Measurements from ENCODE around the gene B4GALT3. TPM values are rescaled to one million over a fixed set of nuclear protein-coding genes. Genes with fewer than 3 reads are reported as not detected.

The B4GALT3 gene
- total and polyA plus RNA-seq, 8 donors = 14.8 to 35.6 (median 20.3) TPM

GRCh38 chr1:161215076-161215475 lies 37.8 kb upstream of the B4GALT3 start, which contains the start of gene FCER1G:
TSS of gene FCER1G (plus strand) at chr1:161215295. CDS start at chr1:161215322, 27 bp downstream.
- WGBS, 2 donors = 87 to 88% methylated on average over 10 of the region's 10 CpGs
- Histone ChIP-seq H3K27ac (peak within 1 kb of the TSS in 2 of 4 donors; percentile 20 to 47), H3K4me3 (peak within 1 kb of the TSS in 1 of 4 donors; percentile 12), H3K4me1 (no peaks in the 10 kb centered on the region), H3K27me3 (no peaks in the 10 kb centered on the region), H3K36me3 (peaks cover 4 to 46% (median 18%) of the 10 kb centered on the region in 3 donors), H3K9me3 (no peaks in the 10 kb centered on the region)
- DNase-seq = peak in 1 of 6 donors; percentile 59
- no peak for FAIRE-seq
- peak in 3 of 4 donors; percentile 33 to 59 (median 58) for ATAC-seq
- TF ChIP-seq CTCF (IDR thresholded peaks at IDR 0.05) = no peak
- intact Hi-C loops (cut with DNase I) = no loop called here

GRCh38 chr1:161214369-161214768 lies 37.1 kb upstream of the B4GALT3 start:
- peak in 1 of 4 donors; percentile 19 for ATAC-seq

GRCh38 chr1:161209790-161210409 lies 32.6 kb upstream of the B4GALT3 start:
- H3K36me3 ChIP-seq = peaks cover 4 to 63% (median 24%) of the 10 kb centered on the region in 3 donors
- H3K27ac ChIP-seq = no peak overlapping the region
- no peaks in the 10 kb centered on the region for H3K9me3 ChIP-seq
- no peak for FAIRE-seq
- 27 to 33% methylated on average over 11 of the region's 11 CpGs for WGBS, 2 donors
- peak; percentile 69 to 85 (median 79) for DNase-seq
- H3K27me3 ChIP-seq = no peaks in the 10 kb centered on the region
- TF ChIP-seq CTCF (IDR thresholded peaks at IDR 0.05) = peak; percentile 79 to 81 (median 80)
- H3K4me3 ChIP-seq = no peak overlapping the region
- no peaks in the 10 kb centered on the region for H3K4me1 ChIP-seq
- intact Hi-C loops (cut with DNase I) = no loop called here
- peak; percentile 94 to 97 (median 96) for ATAC-seq

More at GRCh38 chr1:161214369-161214768, 37.1 kb upstream of the B4GALT3 start:
- no peak for TF ChIP-seq CTCF (IDR thresholded peaks at IDR 0.05)
- intact Hi-C loops (cut with DNase I) = no loop called here
- H3K36me3 ChIP-seq = peaks cover 4 to 50% (median 18%) of the 10 kb centered on the region in 3 donors
- DNase-seq = no peak
- H3K27me3 ChIP-seq = no peaks in the 10 kb centered on the region
- H3K27ac ChIP-seq = peak overlapping the region in 2 of 4 donors; percentile 20 to 47
- no peaks in the 10 kb centered on the region for H3K9me3 ChIP-seq
- no peak for FAIRE-seq
- WGBS, 2 donors = 90 to 94% methylated on average over 9 of the region's 9 CpGs
- no peaks in the 10 kb centered on the region for H3K4me1 ChIP-seq
- H3K4me3 ChIP-seq = no peak overlapping the region

GRCh38 chr1:161207173-161207572 lies 29.9 kb upstream of the B4GALT3 start:
- WGBS, 2 donors = 81 to 86% methylated on average over 8 of the region's 8 CpGs
- no peak for DNase-seq
- no peaks in the 10 kb centered on the region for H3K27me3 ChIP-seq
- no peak for FAIRE-seq
- no peak for ATAC-seq
- H3K27ac ChIP-seq = peak overlapping the region in 2 of 4 donors; percentile 10 to 32
- intact Hi-C loops (cut with DNase I) = no loop called here
- peaks cover 0 to 38% (median 6%) of the 10 kb centered on the region in 3 donors for H3K36me3 ChIP-seq
- H3K4me1 ChIP-seq = peaks cover 5 to 9% (median 8%) of the 10 kb centered on the region in 3 donors
- H3K9me3 ChIP-seq = no peaks in the 10 kb centered on the region
- no peak for TF ChIP-seq CTCF (IDR thresholded peaks at IDR 0.05)
- H3K4me3 ChIP-seq = no peak overlapping the region
